Measurements from ENCODE around the gene CFDP1.
"Not testable (repeated sequence)": the region's sequence is repeated elsewhere in the genome, so short reads cannot be mapped to it uniquely, and the experiment has no call there.

CFDP1 gene

DNA sequence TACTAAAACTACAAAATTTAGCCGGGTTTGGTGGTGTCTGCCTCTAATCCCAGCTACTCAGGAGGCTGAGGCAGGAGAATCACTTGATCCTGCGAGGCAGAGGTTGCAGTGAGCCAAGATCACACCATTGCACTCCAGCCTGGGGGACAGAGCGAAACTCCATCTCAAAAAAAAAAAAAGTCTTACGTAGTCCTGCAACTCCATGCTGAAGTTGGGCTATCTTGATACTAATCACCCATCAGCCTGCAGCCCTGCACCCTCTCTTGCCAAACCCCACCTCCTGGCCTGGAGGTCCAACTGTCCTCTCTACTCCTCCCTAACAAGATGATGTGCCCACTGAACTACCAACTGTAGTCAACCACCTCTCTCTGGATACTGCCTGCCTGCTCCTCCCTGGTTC, 26.4 kb upstream of the CFDP1 start:
- DNase-seq (ENCODE audit: low read depth) = no peak
- H3K4me3 ChIP-seq (ENCODE audit: low read depth, low read length) = no peak overlapping the region
- in situ Hi-C loops (cut with HindIII; ENCODE audit: low sequenced_read_pairs) = loop anchor here (25.0 kb wide), 1 partner anchor 303 kb away; no protein-coding TSS in a partner anchor
- TF ChIP-seq, protein P1, sequence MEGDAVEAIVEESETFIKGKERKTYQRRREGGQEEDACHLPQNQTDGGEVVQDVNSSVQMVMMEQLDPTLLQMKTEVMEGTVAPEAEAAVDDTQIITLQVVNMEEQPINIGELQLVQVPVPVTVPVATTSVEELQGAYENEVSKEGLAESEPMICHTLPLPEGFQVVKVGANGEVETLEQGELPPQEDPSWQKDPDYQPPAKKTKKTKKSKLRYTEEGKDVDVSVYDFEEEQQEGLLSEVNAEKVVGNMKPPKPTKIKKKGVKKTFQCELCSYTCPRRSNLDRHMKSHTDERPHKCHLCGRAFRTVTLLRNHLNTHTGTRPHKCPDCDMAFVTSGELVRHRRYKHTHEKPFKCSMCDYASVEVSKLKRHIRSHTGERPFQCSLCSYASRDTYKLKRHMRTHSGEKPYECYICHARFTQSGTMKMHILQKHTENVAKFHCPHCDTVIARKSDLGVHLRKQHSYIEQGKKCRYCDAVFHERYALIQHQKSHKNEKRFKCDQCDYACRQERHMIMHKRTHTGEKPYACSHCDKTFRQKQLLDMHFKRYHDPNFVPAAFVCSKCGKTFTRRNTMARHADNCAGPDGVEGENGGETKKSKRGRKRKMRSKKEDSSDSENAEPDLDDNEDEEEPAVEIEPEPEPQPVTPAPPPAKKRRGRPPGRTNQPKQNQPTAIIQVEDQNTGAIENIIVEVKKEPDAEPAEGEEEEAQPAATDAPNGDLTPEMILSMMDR (IDR thresholded peaks at IDR 0.05; ENCODE audit: low read depth, low read length, missing control alignments) = no peak

DNA sequence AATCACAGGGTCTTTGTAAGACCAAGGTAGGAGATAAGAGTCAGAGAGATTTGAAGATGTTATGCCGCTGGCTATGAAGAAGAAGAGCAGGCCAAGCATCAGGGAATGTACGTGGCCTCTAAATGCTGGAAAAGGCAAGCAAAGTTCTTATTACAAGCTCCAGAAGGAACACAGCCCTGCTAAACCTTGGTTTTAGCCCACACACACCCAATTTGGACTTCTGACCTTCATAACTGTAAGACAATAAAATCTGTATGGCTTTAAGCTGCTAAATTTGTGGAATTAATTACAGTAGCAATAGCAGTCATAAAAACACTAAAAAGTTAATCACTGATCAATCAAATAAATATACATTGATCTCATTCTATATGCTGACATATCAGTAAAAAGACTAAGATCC, 25.1 kb upstream of the CFDP1 start:
- H3K4me3 ChIP-seq (ENCODE audit: low read depth, low read length) = no peak overlapping the region
- in situ Hi-C loops (cut with HindIII; ENCODE audit: low sequenced_read_pairs) = loop anchor here (25.0 kb wide), 1 partner anchor 304 kb away; no protein-coding TSS in a partner anchor
- DNase-seq (ENCODE audit: low read depth) = no peak
- TF ChIP-seq, protein P1 (IDR thresholded peaks at IDR 0.05; ENCODE audit: low read depth, low read length, missing control alignments) = no peak

DNA sequence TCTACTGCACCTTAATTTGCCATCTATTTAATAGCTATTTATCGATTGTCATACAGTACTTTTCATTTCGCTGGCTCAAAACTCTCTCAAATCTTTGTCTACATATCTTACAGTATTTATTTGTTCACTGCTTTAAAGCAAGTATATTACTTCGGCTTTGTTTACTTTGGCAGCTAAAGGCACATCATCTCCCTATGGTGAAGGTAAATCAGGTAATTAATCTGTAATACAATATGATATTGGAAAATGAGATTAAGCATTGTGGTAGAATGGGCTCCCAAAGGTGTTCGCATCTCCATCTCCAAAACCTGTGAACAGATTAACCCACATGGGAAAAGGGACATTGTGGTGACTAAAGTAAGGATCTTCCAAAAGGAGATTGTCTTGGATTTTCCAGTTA, 24.7 kb upstream of the CFDP1 start:
- in situ Hi-C loops (cut with HindIII; ENCODE audit: low sequenced_read_pairs) = loop anchor here (25.0 kb wide), 1 partner anchor 304 kb away; no protein-coding TSS in a partner anchor
- no peak for DNase-seq (ENCODE audit: low read depth)
- H3K4me3 ChIP-seq (ENCODE audit: low read depth, low read length) = no peak overlapping the region
- TF ChIP-seq, protein P1 (IDR thresholded peaks at IDR 0.05; ENCODE audit: low read depth, low read length, missing control alignments) = no peak

DNA sequence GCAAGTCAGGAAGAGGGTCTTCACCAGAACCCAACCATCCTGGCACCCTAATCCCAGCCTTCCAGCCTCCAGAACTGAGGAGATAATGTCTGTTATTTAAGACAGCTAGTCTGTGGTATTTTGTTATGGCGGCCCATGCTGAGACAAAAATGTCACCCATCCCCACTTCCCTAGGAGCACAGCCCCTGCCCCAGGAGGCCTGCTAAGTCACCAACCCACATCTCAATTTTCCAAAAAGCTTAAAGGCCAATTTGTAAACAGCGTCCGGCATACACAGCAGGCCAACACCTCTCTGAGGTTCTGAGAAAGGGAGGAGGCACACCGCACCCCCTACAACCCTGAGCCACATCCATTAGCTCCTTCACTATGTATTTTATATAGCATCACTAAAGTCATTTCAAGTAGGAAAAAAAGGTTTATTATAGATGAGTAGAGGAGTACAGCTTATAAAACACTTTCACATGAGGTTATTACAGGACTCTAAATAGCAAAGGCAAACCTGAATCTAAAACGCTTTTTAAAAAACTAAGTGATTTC, 24.2 kb upstream of the CFDP1 start:
- TF ChIP-seq, protein P1 (IDR thresholded peaks at IDR 0.05; ENCODE audit: low read depth, low read length, missing control alignments) = no peak
- no peak for DNase-seq (ENCODE audit: low read depth)
- no peak overlapping the region for H3K4me3 ChIP-seq (ENCODE audit: low read depth, low read length)
- in situ Hi-C loops (cut with HindIII; ENCODE audit: low sequenced_read_pairs) = loop anchor here (25.0 kb wide), 1 partner anchor 305 kb away; no protein-coding TSS in a partner anchor

DNA sequence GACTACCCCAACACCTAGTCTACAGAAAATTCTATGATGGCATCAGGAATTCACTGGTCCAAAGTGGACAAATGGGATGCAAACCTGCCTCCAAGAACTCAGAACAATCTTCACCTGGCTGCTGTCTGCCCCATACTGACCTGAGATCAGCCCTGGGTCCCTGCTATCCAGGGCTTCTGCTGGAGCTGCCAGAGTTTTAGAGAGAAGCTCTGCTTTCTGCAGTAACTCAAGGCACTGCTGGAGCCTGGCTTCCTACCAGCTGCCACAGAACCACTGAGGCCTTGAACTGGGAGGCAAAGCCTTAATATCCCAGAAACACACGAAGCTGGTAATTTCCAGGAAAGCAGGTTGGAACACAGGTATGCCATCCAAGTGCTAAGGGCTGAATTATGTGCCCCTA, 23.7 kb upstream of the CFDP1 start:
- TF ChIP-seq, protein P1 (IDR thresholded peaks at IDR 0.05; ENCODE audit: low read depth, low read length, missing control alignments) = no peak
- in situ Hi-C loops (cut with HindIII; ENCODE audit: low sequenced_read_pairs) = loop anchor here (25.0 kb wide), 1 partner anchor 305 kb away; no protein-coding TSS in a partner anchor
- DNase-seq (ENCODE audit: low read depth) = no peak
- no peak overlapping the region for H3K4me3 ChIP-seq (ENCODE audit: low read depth, low read length)

DNA sequence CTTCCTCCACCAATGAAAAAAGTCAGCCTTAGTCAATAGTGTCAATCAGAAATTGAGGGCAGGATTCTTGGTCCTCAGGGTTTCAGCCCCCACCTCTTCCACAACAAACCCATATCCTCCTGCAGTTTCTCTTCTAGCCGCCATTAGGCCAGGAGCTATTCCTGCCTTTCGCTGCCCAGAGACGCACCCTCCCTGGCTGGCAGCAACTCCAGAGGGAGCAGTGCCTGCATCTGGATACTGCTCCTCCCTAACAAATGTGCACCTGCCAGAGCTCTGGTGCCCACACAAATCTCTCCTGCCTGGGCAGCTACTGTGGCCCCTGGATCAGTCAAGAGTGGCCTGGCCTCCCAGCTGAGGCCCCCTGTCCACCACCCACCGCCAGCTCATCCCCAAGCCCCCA, 23.2 kb upstream of the CFDP1 start:
- H3K4me3 ChIP-seq (ENCODE audit: low read depth, low read length); DNase-seq (ENCODE audit: low read depth): not testable (repeated sequence)
- in situ Hi-C loops (cut with HindIII; ENCODE audit: low sequenced_read_pairs) = loop anchor here (25.0 kb wide), 1 partner anchor 306 kb away; no protein-coding TSS in a partner anchor

DNA sequence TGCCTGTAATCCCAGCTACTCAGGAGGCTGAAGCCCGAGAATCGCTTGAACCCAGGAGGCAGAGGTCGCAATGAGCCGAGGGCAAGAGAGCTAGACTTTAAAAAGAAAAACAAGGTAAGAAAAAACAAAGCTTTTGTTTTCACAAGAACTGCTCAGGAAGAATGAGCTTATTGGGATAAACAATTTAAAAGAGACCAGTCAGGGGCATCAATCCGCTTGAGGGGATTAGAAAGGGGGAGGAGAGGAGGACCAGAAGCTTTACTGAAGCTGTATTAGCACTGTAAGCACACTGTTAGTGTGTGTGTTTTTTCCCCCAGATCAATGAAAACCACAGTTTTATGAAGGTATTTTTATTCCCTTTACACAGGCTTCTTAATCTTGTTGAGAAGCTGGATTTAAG, 22.4 kb upstream of the CFDP1 start:
- in situ Hi-C loops (cut with HindIII; ENCODE audit: low sequenced_read_pairs) = loop anchor here (25.0 kb wide), 1 partner anchor 307 kb away; no protein-coding TSS in a partner anchor

More for the DNA sequence above, 22.4 kb upstream of the CFDP1 start:
- no peak overlapping the region for H3K4me3 ChIP-seq (ENCODE audit: low read depth, low read length)
- DNase-seq (ENCODE audit: low read depth) = no peak
- TF ChIP-seq, protein P1 (IDR thresholded peaks at IDR 0.05; ENCODE audit: low read depth, low read length, missing control alignments) = no peak
